Adrenal gland (tissue), 5 donors: Measurements from ENCODE around the gene PPOX.

ENCODE experiments used
- CTCF ChIP-seq, 6 experiments: fragments of 450-650 bp in 4 of 6; fragments of 200-600 bp in 2 of 6; sonication (generic) in 1 of 6; IDR thresholded peaks; 1 replicate in 5 of 6; 2 replicates in 1 of 6; pipeline versions ENCODE4 v1.5.1 to v1.8.0; 2016 to 2021; ENCODE audit warnings: antibody characterized with exemption in 6 of 6, mild to moderate bottlenecking in 2 of 6, moderate library complexity in 1 of 6
- POLR2A ChIP-seq, 2 donors: fragments of 450-650 bp; IDR thresholded peaks; one replicate each; pipeline ENCODE4 v1.6.1; 2017; ENCODE audit warnings: antibody characterized with exemption in 2 of 2, mild to moderate bottlenecking in 2 of 2, moderate library complexity in 1 of 2
- donor health status: DM: no; HTN: no; CAD: no.

GRCh38 chr1:161140755-161141400, 25.3 kb upstream of the PPOX start:
- TF ChIP-seq CTCF (IDR thresholded peaks at IDR 0.05) = no peak
- TF ChIP-seq POLR2A (IDR thresholded peaks at IDR 0.05) = no peak
